ENCODE results near the gene GAN.
A peak's percentile ranks its signal among the peaks of the same experiment; 100 is the strongest.

The GAN gene

DNA sequence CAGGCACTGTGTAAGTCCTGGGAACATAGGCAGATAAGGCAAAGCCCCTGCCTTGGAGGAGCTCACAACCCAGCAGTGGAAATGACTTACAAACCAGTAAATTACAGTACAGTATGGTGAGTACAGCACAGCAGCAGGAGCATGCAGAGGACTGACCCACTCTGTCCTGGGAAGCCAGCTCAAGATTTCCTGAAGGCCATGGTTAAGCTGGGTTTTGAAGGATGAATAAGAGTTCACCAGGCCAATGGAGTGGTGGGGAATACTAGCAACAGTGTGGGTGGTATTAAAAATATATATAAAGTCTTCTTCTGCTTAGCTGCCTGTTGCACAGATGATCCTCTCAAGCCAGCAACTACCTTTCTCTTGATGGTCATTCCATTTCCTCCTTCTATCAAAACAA is 3.0 kb upstream of the GAN start:
- no peaks in the 10 kb centered on the region for H3K36me3 ChIP-seq (ENCODE audit: insufficient read depth, low read length)
- no peaks in the 10 kb centered on the region for H3K9me3 ChIP-seq (replicated peaks; ENCODE audit: low read length)
- no peaks in the 10 kb centered on the region for H3K27me3 ChIP-seq (ENCODE audit: control insufficient read depth, insufficient read depth, low read length)
- H3K4me1 ChIP-seq (ENCODE audit: control insufficient read depth, insufficient read depth, low read length), result peaks cover 13% of the 10 kb centered on the region
- no peak overlapping the region for H3K9ac ChIP-seq (ENCODE audit: low read depth, low read length)
- H3K4me3 ChIP-seq (ENCODE audit: low read length), result no peak overlapping the region
- H3K4me2 ChIP-seq (ENCODE audit: low read length), result no peak overlapping the region

DNA sequence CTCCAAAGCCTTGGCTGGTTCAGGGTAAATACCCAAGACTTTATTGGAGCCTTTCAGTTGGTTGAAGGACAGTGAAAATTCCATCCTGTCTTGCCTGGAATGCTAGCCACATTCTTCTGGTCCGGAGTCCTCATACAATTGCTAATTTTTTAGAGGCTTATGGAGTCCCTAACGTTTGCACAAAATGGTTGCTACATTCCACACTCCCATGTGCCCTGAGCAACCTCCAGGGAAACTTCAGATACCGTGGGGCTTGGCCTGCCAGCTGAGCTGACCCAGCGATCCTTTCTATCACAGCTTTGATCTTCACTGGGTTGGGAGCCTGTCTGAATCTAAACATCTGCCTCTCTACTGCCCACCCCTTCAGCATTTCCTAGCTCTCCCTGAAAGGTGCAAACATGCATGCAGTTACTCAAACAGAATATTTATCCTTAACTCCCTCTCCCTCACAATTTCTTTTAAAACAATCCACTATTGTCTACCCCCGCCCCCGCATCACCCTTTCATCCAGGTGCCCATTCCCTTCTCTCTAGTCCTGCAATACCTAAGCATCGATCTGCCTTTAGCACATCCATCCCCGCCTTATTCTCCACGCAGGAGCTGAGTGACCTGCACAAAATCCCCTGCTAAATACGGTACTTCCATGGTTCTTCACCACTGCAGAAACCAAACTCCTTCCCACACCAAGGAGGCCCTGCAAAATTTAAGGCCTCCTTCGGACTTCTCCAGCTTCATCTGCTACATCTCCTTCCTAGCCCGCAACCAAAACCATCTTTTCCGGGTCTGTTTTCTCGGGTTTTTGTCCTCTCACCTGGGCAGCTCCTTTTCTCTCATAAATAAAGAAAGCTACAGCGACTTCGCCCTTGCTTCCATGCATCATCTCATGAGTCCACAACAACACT is 810 bp upstream of the GAN start:
- peak overlapping the region; percentile 87 for H3K4me3 ChIP-seq (ENCODE audit: low read length)
- H3K9me3 ChIP-seq (replicated peaks; ENCODE audit: low read length), result no peaks in the 10 kb centered on the region
- H3K36me3 ChIP-seq (ENCODE audit: insufficient read depth, low read length), result no peaks in the 10 kb centered on the region
- H3K4me2 ChIP-seq (ENCODE audit: low read length), result peak overlapping the region; percentile 84
- peaks cover 17% of the 10 kb centered on the region for H3K4me1 ChIP-seq (ENCODE audit: control insufficient read depth, insufficient read depth, low read length)
- no peaks in the 10 kb centered on the region for H3K27me3 ChIP-seq (ENCODE audit: control insufficient read depth, insufficient read depth, low read length)
- peak overlapping the region; percentile 79 for H3K9ac ChIP-seq (ENCODE audit: low read depth, low read length)

DNA sequence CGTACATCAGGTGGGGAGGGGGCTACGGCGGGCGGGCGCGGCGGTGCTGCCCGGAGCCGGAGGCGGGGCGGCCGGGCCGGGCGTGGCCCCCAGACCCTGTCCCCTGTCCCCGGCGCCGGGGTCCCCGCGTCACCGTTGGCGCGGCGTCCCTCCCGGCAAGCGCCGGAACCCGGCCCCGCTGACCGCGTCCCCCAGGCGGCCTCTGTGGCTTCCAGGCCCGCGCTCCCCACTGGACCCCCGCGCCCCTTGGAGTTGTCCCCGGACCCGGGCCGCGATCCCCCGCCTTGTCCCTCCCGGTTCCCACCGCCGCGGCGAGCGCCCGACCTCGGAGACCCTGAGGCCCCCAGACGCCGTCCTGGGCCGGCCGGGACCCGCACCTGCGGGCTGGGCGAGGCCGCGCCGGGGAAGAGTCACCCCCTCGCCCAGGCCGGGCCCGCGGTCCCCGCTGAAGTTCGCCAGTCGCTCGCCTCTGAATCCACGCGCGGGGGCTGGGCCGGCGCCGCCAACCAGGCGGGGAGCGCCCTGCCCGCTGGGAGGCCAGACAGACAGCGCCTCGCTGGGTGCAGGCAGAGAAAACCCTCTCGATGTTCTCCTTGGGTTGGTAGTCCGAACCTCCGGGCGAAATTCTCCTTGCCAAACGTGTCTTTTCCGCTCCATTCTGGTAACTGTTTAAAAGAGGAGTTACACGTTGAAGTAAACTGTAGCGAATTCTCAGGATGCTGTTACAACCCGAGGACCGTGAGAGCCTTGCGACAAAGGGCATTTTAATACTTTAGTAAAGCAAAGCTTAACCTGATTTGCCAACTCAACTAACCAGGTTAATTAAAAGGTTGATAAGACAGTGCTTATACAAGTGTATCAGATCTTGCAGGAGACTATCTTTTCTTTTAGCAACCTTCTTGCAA is 761 bp downstream of the GAN start:
- Histone ChIP-seq H3K36me3 (ENCODE audit: insufficient read depth, low read length) (no peaks in the 10 kb centered on the region), H3K4me3 (ENCODE audit: low read length) (peak overlapping the region; percentile 87), H3K4me2 (ENCODE audit: low read length) (peak overlapping the region; percentile 84), H3K9me3 (replicated peaks; ENCODE audit: low read length) (no peaks in the 10 kb centered on the region), H3K9ac (ENCODE audit: low read depth, low read length) (peak overlapping the region; percentile 79), H3K27me3 (ENCODE audit: control insufficient read depth, insufficient read depth, low read length) (no peaks in the 10 kb centered on the region), H3K4me1 (ENCODE audit: control insufficient read depth, insufficient read depth, low read length) (peaks cover 28% of the 10 kb centered on the region)

DNA sequence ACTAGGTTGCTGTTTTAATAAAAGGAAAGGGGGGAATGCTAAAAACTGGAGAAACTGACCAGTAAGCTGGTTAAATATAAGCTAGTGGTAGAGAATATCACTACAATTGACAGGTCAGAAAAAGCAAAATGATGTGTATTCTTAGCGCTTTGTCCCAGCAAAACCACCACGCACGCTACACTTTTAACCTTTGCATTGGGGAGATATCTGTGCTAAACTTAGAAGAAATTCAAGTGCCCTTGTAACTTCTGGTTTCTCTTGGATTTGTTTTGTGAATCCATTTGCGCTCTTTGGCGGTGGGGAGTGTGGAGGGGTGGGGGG is 1.4 kb downstream of the GAN start:
- Histone ChIP-seq H3K36me3 (ENCODE audit: insufficient read depth, low read length) (no peaks in the 10 kb centered on the region), H3K4me2 (ENCODE audit: low read length) (peak overlapping the region; percentile 84), H3K4me1 (ENCODE audit: control insufficient read depth, insufficient read depth, low read length) (peaks cover 28% of the 10 kb centered on the region), H3K27me3 (ENCODE audit: control insufficient read depth, insufficient read depth, low read length) (no peaks in the 10 kb centered on the region), H3K9ac (ENCODE audit: low read depth, low read length) (peak overlapping the region; percentile 79), H3K9me3 (replicated peaks; ENCODE audit: low read length) (no peaks in the 10 kb centered on the region), H3K4me3 (ENCODE audit: low read length) (peak overlapping the region; percentile 87)

DNA sequence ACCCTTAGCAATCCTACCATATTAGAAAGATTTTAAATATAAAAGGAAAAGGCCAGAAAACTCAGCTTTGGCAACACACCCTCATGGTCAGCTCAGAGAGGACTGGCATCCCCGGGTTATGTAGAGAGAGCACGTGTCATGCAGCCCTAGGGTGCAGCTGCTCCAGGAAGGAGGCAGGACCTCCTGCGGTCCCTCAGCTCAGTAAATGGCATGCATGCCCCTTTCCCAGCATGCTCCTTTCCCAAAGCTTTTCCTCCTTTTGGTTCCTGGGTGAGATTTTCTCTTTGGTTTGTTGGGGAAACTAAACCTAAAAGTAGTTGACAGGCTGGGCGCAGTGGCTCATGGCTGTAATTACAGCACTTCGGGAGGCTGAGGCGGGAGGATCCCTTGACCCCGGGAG is 3.9 kb downstream of the GAN start:
- Histone ChIP-seq H3K27me3 (ENCODE audit: control insufficient read depth, insufficient read depth, low read length) (no peaks in the 10 kb centered on the region), H3K4me1 (ENCODE audit: control insufficient read depth, insufficient read depth, low read length) (peaks cover 24% of the 10 kb centered on the region), H3K9ac (ENCODE audit: low read depth, low read length) (no peak overlapping the region), H3K9me3 (replicated peaks; ENCODE audit: low read length) (no peaks in the 10 kb centered on the region), H3K4me3 (ENCODE audit: low read length) (no peak overlapping the region), H3K36me3 (ENCODE audit: insufficient read depth, low read length) (no peaks in the 10 kb centered on the region), H3K4me2 (ENCODE audit: low read length) (no peak overlapping the region)

DNA sequence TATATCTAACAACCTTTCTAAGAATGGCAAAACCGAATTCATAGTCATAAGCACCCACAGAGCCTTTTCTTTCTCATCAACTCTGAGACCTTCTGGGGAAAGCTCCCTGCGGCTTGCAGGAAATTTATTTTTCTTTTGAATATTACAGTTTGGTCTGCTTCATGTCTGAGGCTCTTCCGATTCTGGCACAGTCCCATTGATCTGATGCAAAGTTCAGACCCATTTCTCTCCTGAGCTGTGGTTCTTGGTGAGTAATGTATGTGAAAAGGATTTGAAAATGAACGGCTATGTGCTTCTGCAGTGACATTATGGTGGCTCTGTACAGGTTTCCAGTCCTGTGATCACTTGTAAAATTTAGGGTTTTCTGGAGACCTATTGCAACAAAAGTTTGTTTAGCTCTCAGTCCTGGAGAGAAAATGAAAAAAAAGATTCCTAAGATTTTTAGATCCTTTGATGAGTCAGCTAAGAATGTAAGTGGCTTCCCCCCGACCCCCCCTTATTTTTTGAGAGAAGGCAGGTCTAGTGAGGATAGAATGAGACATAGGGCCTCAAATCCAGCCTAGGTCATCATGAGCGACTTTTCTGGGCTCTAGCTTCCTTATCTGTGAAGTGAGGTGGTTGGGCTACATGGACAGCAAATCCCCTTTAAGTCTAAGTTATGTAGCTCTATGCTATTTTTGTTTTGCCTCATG is 4.6 kb downstream of the GAN start:
- H3K9ac ChIP-seq (ENCODE audit: low read depth, low read length), result no peak overlapping the region
- no peaks in the 10 kb centered on the region for H3K36me3 ChIP-seq (ENCODE audit: insufficient read depth, low read length)
- peak overlapping the region; percentile 12 for H3K4me2 ChIP-seq (ENCODE audit: low read length)
- no peak overlapping the region for H3K4me3 ChIP-seq (ENCODE audit: low read length)
- H3K27me3 ChIP-seq (ENCODE audit: control insufficient read depth, insufficient read depth, low read length), result no peaks in the 10 kb centered on the region
- peaks cover 20% of the 10 kb centered on the region for H3K4me1 ChIP-seq (ENCODE audit: control insufficient read depth, insufficient read depth, low read length)
- no peaks in the 10 kb centered on the region for H3K9me3 ChIP-seq (replicated peaks; ENCODE audit: low read length)

DNA sequence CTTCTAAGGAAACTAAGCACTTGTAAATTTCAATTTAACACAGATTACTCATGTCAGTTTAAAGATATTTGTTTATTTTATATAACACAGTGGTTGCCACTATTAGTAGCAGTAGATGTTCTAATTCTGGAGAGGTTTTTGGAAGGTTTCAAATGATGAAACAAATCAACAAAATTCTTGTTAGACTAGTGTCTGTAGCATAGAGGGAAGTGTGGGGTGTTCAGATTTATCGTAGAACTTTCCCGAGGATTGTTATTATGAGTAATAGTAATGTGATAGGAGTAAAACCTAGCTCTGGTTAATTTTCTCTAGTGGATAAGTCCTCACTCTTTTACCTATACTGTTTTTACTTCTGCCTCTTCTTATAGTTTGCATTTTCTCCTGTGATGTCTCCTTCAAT is 6.3 kb downstream of the GAN start:
- peaks cover 17% of the 10 kb centered on the region for H3K4me1 ChIP-seq (ENCODE audit: control insufficient read depth, insufficient read depth, low read length)

DNA sequence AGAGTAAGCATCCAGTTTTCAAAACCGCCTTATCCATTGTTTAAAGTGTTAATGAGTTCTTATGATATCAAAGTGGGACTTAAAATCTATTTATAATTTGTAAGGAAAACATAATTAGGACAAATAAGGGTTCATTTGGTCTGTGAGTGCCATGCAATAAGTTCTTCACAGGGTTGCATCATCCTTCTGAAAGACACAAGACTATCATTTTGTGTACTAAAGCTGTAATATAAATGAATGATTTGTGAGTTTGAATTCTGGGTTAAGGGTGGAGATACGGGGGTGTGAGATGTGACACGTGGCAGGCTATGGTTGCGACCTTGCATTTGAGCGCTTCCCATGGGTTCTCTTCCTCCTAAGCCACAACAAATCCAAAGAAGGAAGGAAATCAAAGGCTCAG is 6.8 kb downstream of the GAN start:
- no peaks in the 10 kb centered on the region for H3K9me3 ChIP-seq (replicated peaks; ENCODE audit: low read length)
- no peaks in the 10 kb centered on the region for H3K36me3 ChIP-seq (ENCODE audit: insufficient read depth, low read length)
- H3K4me2 ChIP-seq (ENCODE audit: low read length), result no peak overlapping the region
- no peak overlapping the region for H3K4me3 ChIP-seq (ENCODE audit: low read length)
- H3K9ac ChIP-seq (ENCODE audit: low read depth, low read length), result no peak overlapping the region
- H3K4me1 ChIP-seq (ENCODE audit: control insufficient read depth, insufficient read depth, low read length), result peaks cover 15% of the 10 kb centered on the region
- H3K27me3 ChIP-seq (ENCODE audit: control insufficient read depth, insufficient read depth, low read length), result no peaks in the 10 kb centered on the region

More for the DNA sequence above, 6.3 kb downstream of the GAN start:
- H3K4me2 ChIP-seq (ENCODE audit: low read length), result no peak overlapping the region
- no peak overlapping the region for H3K4me3 ChIP-seq (ENCODE audit: low read length)
- H3K27me3 ChIP-seq (ENCODE audit: control insufficient read depth, insufficient read depth, low read length), result no peaks in the 10 kb centered on the region
- H3K36me3 ChIP-seq (ENCODE audit: insufficient read depth, low read length), result no peaks in the 10 kb centered on the region
- no peak overlapping the region for H3K9ac ChIP-seq (ENCODE audit: low read depth, low read length)
- no peaks in the 10 kb centered on the region for H3K9me3 ChIP-seq (replicated peaks; ENCODE audit: low read length)

DNA sequence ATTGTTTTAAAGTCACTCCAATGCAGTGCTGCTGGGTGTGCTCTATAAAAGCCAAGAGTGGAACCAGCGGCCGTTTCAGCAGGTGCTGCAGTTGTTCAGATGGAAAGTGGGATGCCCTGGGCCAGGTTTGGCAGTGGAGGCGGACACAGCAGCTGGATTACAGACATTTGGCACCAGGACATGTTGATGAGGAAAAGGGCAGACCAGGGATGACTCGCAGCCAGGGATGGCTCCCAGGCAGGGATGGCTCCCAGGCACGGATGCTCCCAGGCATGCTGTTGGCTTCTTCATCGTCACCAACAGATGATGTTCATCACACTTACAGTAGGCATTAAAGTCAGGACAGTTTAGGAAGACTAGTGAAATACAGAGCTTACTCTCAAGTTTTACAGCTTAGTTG is 10.0 kb downstream of the GAN start:
- H3K27me3 ChIP-seq (ENCODE audit: control insufficient read depth, insufficient read depth, low read length), result no peaks in the 10 kb centered on the region
- no peak overlapping the region for H3K9ac ChIP-seq (ENCODE audit: low read depth, low read length)
- no peaks in the 10 kb centered on the region for H3K9me3 ChIP-seq (replicated peaks; ENCODE audit: low read length)
- no peak overlapping the region for H3K4me2 ChIP-seq (ENCODE audit: low read length)
- no peak overlapping the region for H3K4me3 ChIP-seq (ENCODE audit: low read length)
- H3K4me1 ChIP-seq (ENCODE audit: control insufficient read depth, insufficient read depth, low read length), result peaks cover 4% of the 10 kb centered on the region
- no peaks in the 10 kb centered on the region for H3K36me3 ChIP-seq (ENCODE audit: insufficient read depth, low read length)

DNA sequence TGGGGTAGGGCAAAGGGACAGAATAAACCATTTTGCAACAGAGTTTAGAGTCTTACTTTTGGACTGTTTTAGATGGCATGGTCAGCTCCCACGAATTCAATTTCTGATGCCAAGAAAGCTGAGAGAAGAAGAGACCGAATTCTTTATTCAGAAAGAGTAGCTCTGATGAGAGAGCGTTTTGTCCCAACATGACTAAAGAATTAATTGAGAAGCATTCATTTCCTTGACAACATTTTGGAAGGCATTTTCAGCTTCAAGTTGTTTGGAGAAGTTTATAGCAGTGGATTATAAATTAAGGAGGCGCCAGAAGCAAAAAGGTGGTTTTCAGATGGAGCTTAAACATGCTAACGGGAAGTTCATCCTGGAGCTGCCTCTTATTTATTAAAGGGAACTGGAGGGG is 12.2 kb downstream of the GAN start:
- Histone ChIP-seq H3K4me3 (ENCODE audit: low read length) (no peak overlapping the region), H3K9me3 (replicated peaks; ENCODE audit: low read length) (no peaks in the 10 kb centered on the region), H3K4me1 (ENCODE audit: control insufficient read depth, insufficient read depth, low read length) (no peaks in the 10 kb centered on the region), H3K9ac (ENCODE audit: low read depth, low read length) (no peak overlapping the region), H3K27me3 (ENCODE audit: control insufficient read depth, insufficient read depth, low read length) (no peaks in the 10 kb centered on the region), H3K36me3 (ENCODE audit: insufficient read depth, low read length) (no peaks in the 10 kb centered on the region), H3K4me2 (ENCODE audit: low read length) (no peak overlapping the region)

DNA sequence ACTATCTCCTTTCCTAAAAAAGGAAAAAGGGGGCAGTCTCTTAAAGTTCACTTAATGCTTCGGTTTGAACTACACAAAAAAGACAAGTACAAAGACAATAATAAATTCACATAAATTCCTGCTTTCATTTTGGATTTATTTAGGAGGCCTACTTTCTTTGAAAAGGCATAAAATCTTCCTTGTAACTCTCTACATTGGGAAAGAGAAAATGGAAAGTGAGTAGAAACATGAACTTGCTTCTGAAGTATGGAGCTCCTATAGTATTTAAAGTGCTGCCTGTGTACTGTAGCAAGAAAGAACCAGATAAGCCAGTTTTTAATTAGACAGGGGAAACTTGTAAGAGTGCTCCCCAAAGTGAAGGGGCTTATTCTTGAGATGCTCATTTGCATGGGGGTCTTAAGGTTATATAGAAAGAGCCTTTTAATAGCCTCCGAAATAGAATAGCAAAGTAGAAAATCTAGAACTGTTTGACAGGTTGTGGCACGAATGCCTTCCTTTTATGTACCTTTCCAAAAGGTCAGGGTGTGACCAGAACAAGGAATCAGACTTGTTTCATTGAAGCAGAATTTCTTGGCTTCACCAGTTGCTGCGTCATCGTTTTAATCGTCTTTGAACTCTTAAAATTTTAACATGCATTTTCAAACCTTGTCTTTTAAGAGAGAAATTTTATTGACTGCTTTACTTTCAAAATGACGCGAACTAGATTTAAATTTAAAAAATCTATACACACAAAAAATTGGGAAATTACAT is 12.9 kb downstream of the GAN start:
- no peak overlapping the region for H3K4me3 ChIP-seq (ENCODE audit: low read length)
- H3K9me3 ChIP-seq (replicated peaks; ENCODE audit: low read length), result no peaks in the 10 kb centered on the region
- H3K27me3 ChIP-seq (ENCODE audit: control insufficient read depth, insufficient read depth, low read length), result no peaks in the 10 kb centered on the region
- H3K9ac ChIP-seq (ENCODE audit: low read depth, low read length), result no peak overlapping the region
- no peaks in the 10 kb centered on the region for H3K36me3 ChIP-seq (ENCODE audit: insufficient read depth, low read length)
- no peaks in the 10 kb centered on the region for H3K4me1 ChIP-seq (ENCODE audit: control insufficient read depth, insufficient read depth, low read length)
- no peak overlapping the region for H3K4me2 ChIP-seq (ENCODE audit: low read length)

Data from skeletal muscle satellite cell (primary cell).